ENCODE measurements around the gene GSAP.

DNA sequence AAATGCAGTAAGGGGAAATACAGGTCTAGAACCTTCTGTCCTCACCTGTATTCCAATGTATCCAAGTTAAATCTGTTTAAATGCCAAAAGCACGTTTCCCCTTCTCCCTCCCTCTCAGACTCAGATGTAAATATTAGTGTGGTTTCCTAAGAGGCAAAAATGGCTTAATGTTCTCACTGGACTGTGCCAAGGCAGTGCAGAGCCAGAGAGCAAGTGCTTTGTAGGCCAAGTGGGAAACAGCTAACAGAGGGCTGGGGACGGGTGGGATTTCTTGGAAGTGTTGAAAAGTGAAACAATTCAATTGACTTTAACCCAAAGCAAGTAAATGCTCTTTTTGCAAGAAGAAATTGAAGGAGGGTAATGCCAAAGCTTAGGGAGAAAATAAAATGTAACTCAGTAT lies 103.1 kb downstream of the GSAP start:
- TF ChIP-seq, protein P1, sequence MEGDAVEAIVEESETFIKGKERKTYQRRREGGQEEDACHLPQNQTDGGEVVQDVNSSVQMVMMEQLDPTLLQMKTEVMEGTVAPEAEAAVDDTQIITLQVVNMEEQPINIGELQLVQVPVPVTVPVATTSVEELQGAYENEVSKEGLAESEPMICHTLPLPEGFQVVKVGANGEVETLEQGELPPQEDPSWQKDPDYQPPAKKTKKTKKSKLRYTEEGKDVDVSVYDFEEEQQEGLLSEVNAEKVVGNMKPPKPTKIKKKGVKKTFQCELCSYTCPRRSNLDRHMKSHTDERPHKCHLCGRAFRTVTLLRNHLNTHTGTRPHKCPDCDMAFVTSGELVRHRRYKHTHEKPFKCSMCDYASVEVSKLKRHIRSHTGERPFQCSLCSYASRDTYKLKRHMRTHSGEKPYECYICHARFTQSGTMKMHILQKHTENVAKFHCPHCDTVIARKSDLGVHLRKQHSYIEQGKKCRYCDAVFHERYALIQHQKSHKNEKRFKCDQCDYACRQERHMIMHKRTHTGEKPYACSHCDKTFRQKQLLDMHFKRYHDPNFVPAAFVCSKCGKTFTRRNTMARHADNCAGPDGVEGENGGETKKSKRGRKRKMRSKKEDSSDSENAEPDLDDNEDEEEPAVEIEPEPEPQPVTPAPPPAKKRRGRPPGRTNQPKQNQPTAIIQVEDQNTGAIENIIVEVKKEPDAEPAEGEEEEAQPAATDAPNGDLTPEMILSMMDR (conservative IDR thresholded peaks at IDR 0.05 in 1 of 2, IDR thresholded peaks at IDR 0.05 in 1 of 2; ENCODE audit: low read depth in 1 of 2, low read length in 2 of 2): no peak
- TF ChIP-seq EZH2 (IDR thresholded peaks at IDR 0.05; ENCODE audit: low read length, missing control alignments): no peak

All from fibroblast of lung (primary cell).